HG02938 (cell line): ENCODE data around the gene EFCAB13.

Experiments
- ATAC-seq: cut with Tn5 transposase; IDR thresholded peaks from one replicate; pipeline ENCODE4 v1.9.1; 2021; ENCODE audit warnings: mild to moderate bottlenecking, moderate library complexity; ENCODE audit not compliant: unreplicated experiment

Gene EFCAB13, protein sequence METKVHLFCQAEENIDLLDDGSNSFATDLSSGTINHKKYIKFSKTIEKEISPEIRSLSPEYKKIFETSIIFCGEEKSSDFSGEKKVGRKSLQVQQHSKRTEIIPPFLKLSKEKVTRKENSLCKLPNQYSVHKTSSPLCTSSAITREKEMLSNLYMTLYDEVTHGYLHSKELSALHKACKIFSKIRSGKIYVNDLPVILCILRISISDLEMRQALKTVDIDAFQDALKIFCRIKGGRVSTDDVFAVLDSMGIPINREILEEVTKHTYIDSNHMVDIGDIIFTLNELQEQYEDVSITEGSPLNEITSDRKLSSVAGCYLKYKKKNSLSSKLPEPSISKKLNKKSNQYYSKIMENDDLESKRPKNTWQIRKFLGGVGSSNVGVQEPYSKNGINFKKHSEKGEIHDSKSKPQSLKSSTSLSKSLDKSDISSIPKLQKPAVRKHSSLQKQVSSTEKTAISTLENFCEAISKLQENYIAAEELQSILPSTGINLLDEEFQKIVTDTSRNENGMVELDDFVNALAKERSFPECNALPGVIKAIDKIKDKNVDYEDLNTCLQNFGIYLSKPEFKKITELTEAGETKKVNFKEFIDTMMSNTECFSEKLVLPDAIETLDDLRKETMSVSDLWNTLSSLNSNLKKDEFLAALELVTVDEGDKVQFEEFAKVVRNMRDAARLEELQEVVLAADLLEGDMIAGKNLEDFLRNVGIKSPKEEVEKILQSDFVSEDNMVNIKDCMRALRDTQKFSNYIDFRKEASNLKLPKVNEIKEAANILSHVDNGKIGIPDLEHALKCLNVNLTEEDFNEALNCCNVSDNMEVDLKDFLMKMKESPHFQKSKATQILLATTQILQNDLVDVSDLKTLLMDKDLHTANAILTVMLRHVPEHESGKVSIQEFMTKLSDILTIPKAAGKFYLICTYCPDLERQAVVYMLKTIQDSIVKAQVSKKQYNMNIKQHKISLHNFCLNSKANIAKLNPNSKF

DNA sequence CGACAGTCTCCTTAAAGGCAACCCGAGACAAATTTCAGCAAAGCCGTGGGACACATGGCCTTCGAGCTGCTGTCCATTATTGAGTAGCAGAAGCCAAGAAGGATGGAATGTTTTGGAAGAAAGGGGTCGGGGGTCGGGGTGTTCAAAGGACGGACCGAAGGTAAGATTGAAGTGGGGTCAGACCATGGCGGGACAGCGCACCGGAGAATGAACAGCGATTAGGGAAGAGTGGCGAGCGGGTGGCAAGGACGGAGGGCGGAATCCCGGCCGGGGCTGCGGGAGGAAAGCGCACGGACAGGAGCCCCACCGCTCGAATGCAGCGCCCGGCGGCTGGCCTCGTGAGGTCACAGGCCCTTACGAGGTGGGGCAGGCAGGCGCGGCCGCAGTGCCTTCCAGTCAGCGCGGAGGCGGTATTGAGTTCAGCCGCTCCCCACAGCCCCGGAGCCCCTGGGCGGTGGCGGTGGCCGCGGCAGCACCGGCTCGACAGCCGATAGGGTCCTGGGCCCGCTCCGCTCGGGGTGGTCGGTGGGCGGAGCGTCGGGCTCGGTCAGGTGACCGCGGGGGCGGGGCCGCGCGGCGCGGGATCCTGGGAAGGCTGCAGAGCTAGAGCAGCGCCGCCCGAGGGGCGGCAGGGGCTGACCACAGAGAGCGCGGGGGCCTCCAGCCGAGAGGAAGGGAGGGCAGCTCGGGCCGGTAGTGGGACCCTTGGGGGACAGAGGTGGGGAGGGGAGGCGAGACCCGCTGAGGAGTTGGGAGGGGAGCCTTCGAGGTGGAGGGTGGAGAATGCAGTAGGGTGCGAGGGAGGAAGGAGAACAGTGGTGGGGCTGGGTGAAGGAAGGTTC, at the start of gene EFCAB13:
Gene EFCAB13, plus strand, starts transcription at position 574 of the 842 bp plus-strand sequence. CDS start 4,399 bp downstream, outside the sequence.
- ATAC-seq: peak; percentile 66

DNA sequence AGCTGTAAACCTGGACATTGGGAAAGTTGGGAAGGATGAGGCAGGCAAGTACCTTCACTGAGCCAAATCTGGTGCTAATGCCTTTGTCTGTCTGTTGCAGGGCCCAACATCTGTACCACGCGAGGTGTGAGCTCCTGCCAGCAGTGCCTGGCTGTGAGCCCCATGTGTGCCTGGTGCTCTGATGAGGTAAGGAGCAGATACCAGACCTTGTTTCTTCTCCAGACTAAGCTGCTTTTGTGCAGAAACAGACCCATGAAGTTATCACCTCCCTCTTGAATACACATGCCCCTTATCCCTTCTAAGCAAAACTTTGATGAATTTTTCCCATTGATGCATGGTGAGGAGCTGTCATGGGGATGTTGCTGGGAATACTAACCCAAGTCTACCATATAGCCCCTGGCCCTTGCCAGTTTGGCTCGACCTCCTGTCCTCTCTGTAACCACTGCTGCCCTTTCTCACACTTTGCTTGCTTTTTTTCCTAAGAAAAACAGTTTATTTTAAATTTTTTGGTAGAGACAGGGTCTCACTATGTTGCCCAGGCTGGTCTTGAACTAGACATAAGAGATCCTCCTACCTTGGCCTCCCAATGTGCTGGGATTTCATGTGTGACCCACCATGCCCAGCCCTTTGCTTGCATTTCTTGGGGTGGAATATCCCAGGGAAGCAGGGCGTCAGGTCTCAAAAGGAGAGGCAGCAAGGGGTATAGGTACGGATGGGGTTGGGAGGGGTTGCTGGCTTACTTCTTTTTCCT, 49.3 kb upstream of the EFCAB13 start:
- no peak for ATAC-seq

DNA sequence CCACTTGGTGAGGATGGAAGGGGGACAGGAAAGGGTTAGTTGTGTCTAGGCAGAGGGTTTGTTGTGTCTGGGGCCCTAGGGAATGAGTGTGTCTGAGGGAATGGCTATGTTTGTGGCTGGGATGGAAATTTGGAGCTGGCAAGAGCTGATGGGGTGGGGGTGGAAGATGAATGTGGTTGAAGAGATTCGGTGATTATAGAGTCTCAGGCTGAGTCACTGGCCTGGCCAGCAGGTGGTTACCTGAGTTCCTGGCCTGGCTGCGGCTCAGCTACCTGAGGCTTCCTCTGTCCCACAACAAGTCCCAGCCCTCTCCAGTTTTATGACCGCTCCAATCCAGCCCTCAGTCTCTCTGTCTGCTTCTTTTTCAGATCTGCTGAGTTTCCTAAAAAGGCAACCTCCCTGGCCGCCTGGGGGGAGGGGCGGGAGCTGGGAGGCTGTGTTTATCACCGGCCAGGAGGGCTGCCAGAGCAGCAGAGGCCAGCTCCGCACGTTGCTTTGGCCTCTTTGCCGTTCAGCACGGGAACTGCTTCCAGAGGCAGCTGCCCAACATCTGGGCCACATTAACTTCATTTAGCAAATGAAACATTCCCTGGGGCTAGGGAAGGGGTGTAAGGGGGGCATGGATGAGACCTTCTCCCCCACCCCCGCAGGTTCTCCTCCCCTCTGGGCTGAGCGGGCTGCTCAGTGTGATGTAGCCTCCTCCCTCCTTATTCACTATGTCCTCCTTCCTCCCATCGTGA, 48.3 kb upstream of the EFCAB13 start:
- no peak for ATAC-seq

DNA sequence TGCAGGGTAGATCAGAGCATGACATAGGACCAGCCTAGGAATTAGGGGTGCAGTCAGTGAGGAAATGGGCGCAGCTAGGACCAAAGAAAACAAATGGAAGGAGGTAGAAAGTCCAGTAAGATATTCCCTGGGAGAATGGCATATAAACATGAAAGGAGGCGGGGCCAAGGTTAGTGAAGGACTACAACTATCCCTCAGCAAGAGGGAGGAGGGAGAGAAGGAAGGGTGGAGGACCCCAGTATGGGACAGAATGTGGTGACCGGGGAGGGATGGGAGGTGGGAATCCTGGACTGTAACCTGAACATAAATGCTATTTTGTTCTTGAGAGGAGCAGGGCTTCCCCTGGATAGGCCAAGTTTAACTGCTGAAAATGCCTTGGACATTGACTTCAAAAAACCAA, 47.3 kb upstream of the EFCAB13 start:
- ATAC-seq: no peak

- no peak for ATAC-seq
These were observed 46.9 kb upstream of the EFCAB13 start for GRCh38 chr17:47276868-47277267.

GRCh38 chr17:47277921-47278320, 45.8 kb upstream of the EFCAB13 start:
- ATAC-seq: no peak

- ATAC-seq: no peak
These were observed 45.2 kb upstream of the EFCAB13 start for GRCh38 chr17:47278561-47278960.

DNA sequence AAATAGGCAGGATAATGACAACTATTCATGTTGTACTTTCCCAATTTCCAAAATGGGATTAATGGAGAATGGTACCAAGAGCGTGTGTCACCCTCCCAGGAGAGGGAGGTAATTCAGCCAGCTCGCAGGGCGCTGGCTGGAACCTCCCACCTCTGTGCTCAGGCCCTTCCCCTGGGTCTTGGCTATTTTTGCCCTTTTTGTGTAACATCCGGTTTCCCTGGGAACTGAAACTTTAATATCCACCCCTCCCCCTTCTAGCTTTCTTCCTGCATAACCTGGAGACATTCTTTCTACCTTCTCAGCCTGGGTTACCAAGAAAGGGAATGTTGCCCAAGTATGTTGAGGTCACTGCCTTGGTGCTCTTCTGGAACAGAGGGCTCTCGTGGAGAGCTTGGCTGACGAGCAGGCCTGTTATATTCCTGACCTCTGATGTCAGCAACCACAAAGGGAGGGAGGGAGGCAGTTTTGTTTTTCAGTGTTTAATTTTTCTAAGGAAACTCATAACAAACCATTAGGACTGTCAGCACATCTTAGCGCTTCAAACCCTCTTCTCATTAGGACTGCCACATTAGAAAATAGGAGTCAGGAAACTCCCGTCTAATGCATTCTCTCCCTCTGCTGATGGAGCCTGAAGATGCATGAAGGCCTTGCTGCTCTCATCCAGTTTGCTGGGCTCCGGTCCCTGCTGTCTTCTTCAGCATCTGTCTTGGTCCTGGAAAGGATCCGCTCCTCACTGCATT, 44.5 kb upstream of the EFCAB13 start:
- peak; percentile 77 for ATAC-seq

DNA sequence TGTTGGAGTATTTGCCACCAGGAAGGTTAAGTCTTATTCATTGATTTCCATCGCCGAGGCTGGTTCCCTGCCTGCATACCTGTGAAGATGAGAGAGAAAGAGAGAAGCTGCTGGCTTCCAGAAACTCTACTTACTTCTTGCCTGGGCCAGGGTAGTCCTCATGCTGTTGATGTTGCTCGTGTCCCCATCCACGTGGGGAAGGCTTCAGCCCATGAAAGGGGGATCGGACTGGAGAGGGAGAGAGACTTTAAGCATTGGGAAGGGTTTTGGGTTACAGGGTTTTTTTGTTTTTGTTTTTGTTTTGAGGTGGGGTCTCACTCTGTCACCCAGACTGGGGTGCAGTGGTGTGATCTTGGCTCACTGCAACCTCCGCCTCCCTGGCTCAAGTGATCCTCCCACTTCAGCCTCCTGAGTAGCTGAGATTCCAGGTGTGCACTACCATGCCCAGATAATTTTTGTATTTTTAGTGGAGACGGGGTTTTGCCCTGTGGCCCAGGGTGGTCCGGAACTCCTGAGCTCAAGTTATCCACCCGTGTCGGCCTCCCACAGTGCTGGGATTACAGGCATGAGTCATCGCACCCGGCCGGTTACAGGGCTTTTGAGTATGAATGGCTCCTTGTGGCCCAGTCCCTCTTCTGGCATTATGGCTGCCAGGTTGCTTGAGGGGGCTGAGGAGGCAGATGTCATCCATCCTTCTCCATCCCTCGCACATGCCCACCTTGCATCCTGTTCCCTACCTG, 43.5 kb upstream of the EFCAB13 start:
- no peak for ATAC-seq

DNA sequence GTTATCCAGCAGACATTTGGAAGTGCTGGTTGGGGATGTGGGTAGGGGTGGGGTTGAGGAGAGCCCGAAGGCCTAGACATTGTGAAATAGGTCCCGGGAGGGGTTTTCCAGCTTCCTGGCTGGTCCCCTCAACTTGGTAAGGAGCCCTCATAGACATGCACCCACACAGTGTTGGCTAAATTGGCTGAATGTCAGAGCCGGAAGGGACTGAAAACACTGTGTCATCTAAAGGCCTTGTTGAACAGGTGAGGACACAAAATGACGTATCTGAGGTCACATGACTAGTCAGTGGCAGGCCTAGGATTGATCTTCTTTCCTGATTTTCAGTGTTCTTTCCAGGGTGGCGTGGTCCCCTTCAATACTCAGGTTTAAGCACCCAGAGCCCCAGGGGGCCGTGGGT, 42.5 kb upstream of the EFCAB13 start:
- no peak for ATAC-seq

- no peak for ATAC-seq
These were observed 38.8 kb upstream of the EFCAB13 start for GRCh38 chr17:47285003-47285402.

DNA sequence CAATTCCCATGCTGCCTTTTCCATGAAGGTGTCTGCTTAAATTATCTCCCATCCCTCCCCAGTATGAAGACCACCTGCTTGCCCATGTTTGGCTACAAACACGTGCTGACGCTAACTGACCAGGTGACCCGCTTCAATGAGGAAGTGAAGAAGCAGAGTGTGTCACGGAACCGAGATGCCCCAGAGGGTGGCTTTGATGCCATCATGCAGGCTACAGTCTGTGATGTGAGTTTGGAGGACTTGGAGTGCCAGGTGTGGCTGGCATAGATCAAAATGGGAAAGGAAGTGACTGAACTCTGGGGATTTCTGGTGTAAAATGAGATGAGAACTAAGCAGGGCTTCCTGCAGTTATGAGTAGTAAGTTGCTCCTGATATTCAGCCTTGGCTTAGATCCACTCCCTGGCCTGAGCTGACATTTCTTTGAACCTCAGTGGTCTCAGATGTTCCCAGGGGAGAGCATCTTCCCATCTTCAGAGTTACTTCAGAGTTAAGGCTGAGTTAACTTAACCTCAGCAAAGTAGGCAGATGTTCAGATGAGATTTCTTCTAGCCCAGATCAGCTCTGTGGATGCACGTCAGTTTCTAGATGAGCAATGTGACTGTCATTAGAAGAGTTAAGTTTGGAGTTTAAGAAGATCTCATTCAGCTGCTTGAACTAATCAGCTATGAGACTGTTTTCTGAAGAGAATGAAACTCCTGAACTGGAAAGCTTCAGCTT, 37.4 kb upstream of the EFCAB13 start:
- peak; percentile 74 for ATAC-seq

DNA sequence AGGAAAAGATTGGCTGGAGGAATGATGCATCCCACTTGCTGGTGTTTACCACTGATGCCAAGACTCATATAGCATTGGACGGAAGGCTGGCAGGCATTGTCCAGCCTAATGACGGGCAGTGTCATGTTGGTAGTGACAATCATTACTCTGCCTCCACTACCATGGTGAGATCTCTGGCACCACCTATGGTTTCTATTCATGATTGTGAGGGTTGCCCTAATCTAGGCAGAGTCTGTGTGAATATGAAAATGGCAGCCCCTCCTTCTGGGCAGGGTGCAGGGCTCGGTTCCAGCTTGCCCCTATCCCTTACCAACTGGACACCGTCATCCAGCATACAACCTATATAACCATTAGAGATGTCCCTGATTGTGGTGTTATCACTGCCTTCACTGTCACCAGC, 36.7 kb upstream of the EFCAB13 start:
- no peak for ATAC-seq

DNA sequence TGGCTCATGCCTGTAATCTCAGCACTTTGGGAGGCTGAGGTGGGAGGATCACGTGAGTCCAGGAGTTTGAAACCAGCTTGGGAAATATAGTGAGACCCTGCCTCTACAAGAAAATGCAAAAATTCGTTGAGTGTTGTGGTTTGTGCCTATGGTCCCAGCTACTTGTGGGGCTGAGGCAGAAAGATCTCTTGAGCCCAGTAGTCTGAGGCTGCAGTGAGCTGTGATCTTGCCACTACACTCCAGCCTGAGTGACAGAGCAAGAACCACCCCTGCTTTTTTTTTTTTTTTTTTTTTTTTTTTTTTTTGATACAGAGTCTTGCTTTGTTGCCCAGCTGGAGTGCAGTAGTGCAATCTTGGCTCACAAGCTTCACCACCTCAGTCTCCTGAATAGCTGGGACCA, 36.1 kb upstream of the EFCAB13 start:
- no peak for ATAC-seq

DNA sequence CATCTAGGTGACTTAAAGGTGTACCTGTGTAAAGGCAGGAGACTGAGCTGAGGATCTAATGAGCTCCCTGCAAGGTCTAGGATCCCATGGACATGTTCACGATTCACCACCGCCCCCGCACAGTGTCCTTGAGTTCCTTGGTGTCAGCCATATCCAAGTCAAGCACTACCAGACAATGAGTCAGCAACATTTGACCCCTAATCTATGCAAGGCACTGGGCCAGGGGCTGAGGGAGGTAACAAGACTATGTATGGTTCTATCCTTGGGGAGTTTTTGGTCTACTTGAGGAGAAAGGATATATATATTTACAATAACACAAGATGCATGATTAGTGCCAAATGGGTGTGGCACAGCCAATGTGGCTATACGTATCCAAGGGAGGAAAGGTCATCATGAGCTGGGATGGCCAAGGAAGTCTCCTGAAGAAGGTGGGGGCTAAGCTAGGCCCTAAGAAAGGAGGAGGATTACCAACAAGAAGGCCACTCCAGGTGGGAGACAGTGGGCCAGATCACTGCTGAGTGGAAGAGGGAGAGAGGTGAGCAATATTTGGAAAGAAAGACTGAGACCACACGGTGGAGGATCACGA, 35.1 kb upstream of the EFCAB13 start:
- ATAC-seq: no peak

DNA sequence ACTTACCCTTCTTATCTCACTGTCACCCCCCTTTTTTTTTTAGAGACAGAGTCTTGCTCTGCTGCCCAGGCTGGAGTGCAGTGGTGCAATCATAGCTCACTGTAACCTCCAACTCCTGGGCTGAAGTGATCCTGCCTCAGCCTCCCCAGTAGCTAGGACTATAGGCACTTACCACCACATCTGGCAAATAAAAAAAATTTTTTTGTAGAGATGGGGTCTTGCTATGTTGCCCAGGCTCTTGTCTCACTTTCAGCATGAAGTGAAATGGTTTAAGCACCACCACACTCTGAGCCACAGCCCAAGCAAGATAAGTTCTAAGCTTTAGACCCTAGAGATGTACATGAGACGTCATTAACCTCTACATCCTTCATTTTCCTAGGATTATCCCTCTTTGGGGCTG, 34.5 kb upstream of the EFCAB13 start:
- ATAC-seq: no peak

DNA sequence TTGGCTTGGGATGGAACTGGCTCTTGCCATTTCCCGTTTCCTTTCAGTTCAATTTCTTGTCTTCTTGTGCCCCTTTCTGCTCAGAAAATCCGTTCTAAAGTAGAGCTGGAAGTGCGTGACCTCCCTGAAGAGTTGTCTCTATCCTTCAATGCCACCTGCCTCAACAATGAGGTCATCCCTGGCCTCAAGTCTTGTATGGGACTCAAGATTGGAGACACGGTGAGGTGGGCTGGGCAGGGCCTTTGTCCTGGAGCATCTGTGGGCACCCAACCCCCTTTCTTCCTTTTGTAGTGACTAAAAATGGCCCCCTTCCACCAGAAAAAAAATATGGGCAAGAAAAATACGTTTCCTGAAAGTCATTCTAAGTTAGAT, 32.9 kb upstream of the EFCAB13 start:
- no peak for ATAC-seq
